Thoracic aorta (tissue), 2 donors: ENCODE results near the gene SPANXC. TPM values are rescaled to one million over a fixed set of nuclear protein-coding genes. Genes with fewer than 3 reads are reported as not detected.
"Not testable (repeated sequence)": the region's sequence is repeated elsewhere in the genome, so short reads cannot be mapped to it uniquely, and the experiment has no call there.

Source experiments
- ATAC-seq: fragments of 150-250 bp; one replicate; pipeline ENCODE4 v1.8.0; 2017; ENCODE audit warnings: low read depth; ENCODE audit not compliant: insufficient number of reproducible peaks, low FRiP score
- DNase-seq: peaks from one replicate; pipeline ENCODE4 v3.0.0-alpha.2; 2020; ENCODE audit warnings: low spot score
- H3K27ac ChIP-seq, 2 donors: fragments of 200-600 bp; sonication (generic); 1 replicate in 1 of 2; 2 replicates in 1 of 2; pipeline ENCODE4 v1.5.1; 2016; ENCODE audit warnings: mild to moderate bottlenecking in 2 of 2, moderate library complexity in 2 of 2
- H3K27me3 ChIP-seq: fragments of 200-600 bp; sonication (generic); replicated peaks from 2 replicates; pipeline ENCODE4 v1.6.0; 2016; ENCODE audit warnings: mild to moderate bottlenecking; ENCODE audit not compliant: insufficient read depth
- H3K36me3 ChIP-seq: fragments of 200-600 bp; sonication (generic); one replicate; pipeline ENCODE4 v1.5.1; 2016
- H3K4me1 ChIP-seq, 2 donors: fragments of 200-600 bp; sonication (generic); 1 replicate in 1 of 2; 2 replicates in 1 of 2; pipeline versions ENCODE4 v1.5.1 to v1.6.0; 2016; ENCODE audit warnings: low read depth in 2 of 2, mild to moderate bottlenecking in 1 of 2; ENCODE audit not compliant: control insufficient read depth in 1 of 2
- H3K4me3 ChIP-seq: fragments of 200-600 bp; sonication (generic); 2 replicates; pipeline ENCODE4 v1.5.1; 2016; ENCODE audit warnings: mild to moderate bottlenecking
- H3K9me3 ChIP-seq: fragments of 200-600 bp; sonication (generic); 2 replicates; pipeline ENCODE4 v1.5.1; 2016
- CTCF ChIP-seq: fragments of 200-600 bp; sonication (generic); IDR thresholded peaks from one replicate; pipeline ENCODE4 v1.5.1; 2019; ENCODE audit warnings: antibody characterized with exemption
- total RNA-seq, 2 donors: library from RNA; depleted of rRNA; stranded (reverse); fragments of >200 nt; gene quantifications; one replicate each; pipeline versions ENCODE4 v1.1.0 to v1.2.3, GENCODE V29; 2016

SPANXC gene, protein sequence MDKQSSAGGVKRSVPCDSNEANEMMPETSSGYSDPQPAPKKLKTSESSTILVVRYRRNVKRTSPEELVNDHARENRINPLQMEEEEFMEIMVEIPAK
- not detected for total RNA-seq

- not testable (repeated sequence) for DNase-seq, H3K27ac ChIP-seq, H3K27me3 ChIP-seq, H3K9me3 ChIP-seq, H3K36me3 ChIP-seq, ATAC-seq, H3K4me1 ChIP-seq, H3K4me3 ChIP-seq
Measured at GRCh38 chrX:141242417-141242816, at the start of gene SPANXC. SPANXC (minus strand) TSS chrX:141242517; CDS start chrX:141242457, 60 bp downstream.

GRCh38 chrX:141279476-141279875 lies 37.2 kb upstream of the SPANXC start:
- no peak for DNase-seq
- Histone ChIP-seq H3K4me1 (no peaks in the 10 kb centered on the region), H3K27me3 (no peaks in the 10 kb centered on the region), H3K36me3 (no peaks in the 10 kb centered on the region), H3K9me3 (no peaks in the 10 kb centered on the region), H3K4me3 (no peak overlapping the region), H3K27ac (no peak overlapping the region)
- TF ChIP-seq CTCF, result no peak
- no peak for ATAC-seq

GRCh38 chrX:141278306-141278705 lies 36.0 kb upstream of the SPANXC start:
- TF ChIP-seq CTCF, result peak; percentile 8
- no peaks in the 10 kb centered on the region for H3K9me3 ChIP-seq
- H3K27ac ChIP-seq, result no peak overlapping the region
- no peak for ATAC-seq
- no peaks in the 10 kb centered on the region for H3K36me3 ChIP-seq
- no peak overlapping the region for H3K4me3 ChIP-seq
- DNase-seq, result no peak
- no peaks in the 10 kb centered on the region for H3K27me3 ChIP-seq
- no peaks in the 10 kb centered on the region for H3K4me1 ChIP-seq

DNA sequence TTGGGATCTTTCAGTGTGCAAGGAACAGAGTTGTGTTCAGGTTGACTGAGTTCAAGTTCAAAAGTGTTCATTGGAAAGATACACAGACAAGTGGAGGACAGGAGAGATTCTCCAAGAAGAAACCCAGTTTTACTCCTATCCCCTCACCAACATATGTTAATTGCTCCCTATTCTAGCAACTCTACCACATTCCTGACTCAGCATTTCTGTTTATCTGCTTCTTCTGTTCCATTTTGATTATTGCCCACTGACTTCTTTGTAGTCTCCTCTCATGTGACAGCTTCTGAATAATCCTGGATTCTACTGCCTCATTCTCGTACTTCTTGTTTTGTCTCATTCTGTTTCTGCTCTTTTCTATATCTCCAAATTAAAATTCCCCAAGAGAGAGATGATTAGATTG lies 15.8 kb upstream of the SPANXC start:
- no peak overlapping the region for H3K27ac ChIP-seq
- H3K4me1 ChIP-seq, result no peaks in the 10 kb centered on the region
- no peaks in the 10 kb centered on the region for H3K9me3 ChIP-seq
- DNase-seq, result no peak
- no peak for TF ChIP-seq CTCF
- H3K36me3 ChIP-seq, result no peaks in the 10 kb centered on the region
- H3K27me3 ChIP-seq, result no peaks in the 10 kb centered on the region
- H3K4me3 ChIP-seq, result no peak overlapping the region
- ATAC-seq, result no peak

- no peaks in the 10 kb centered on the region for H3K4me1 ChIP-seq
- peak overlapping the region in 1 of 2 donors; percentile 38 for H3K27ac ChIP-seq
- DNase-seq, result no peak
- no peak for ATAC-seq
- H3K4me3 ChIP-seq, result no peak overlapping the region
- H3K36me3 ChIP-seq, result no peaks in the 10 kb centered on the region
- TF ChIP-seq CTCF, result no peak
- H3K27me3 ChIP-seq, result no peaks in the 10 kb centered on the region
- no peaks in the 10 kb centered on the region for H3K9me3 ChIP-seq
Measured at GRCh38 chrX:141221611-141222010, 20.7 kb downstream of the SPANXC start.

DNA sequence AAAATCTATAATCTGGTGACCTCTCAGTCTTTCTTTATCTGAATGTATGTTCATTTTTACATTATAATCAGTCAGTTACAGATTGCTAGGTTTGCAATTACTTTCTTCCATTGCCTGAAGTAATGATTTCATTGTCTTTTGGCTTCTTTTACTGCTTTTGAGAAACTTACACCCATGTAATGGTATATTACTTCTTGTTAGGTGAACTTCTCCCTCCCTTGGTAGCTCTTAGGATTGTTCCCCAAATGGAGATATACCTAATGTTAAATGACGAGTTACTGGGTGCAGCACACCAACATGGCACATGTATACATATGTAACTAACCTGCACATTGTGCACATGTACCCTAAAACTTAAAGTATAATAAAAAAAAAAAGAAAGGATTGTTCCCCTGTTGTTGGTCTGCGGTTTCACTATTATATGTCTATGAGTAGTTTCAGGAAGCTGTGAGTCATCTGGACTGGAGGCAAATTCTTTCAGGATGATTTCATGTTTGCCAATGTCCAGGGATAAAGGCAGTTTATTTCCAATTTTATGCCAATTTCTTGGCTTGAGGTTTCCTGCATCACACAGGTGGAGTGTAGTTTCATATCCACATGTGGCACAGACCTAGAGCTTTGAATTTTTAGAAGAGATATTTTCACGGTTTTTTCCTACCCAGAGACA lies 21.8 kb downstream of the SPANXC start:
- ATAC-seq (no peak), DNase-seq (no peak)
- Histone ChIP-seq H3K9me3 (no peaks in the 10 kb centered on the region), H3K27me3 (no peaks in the 10 kb centered on the region), H3K27ac (peak overlapping the region in 1 of 2 donors; percentile 38), H3K4me3 (peak overlapping the region; percentile 23), H3K36me3 (no peaks in the 10 kb centered on the region), H3K4me1 (no peaks in the 10 kb centered on the region)
- no peak for TF ChIP-seq CTCF
